ENCODE measurements around the gene IFT52.

Gene IFT52

GRCh38 chr20:43567477-43567876 is 23.3 kb upstream of the IFT52 start:
- no peak for TF ChIP-seq CTCF (IDR thresholded peaks at IDR 0.05; ENCODE audit: low read depth, low read length, poor library complexity, severe bottlenecking)
- no peak for TF ChIP-seq EZH2phosphoT487 (IDR thresholded peaks at IDR 0.05; ENCODE audit: borderline replicate concordance, low read length)
- Histone ChIP-seq H3K36me3 (ENCODE audit: control insufficient read depth, low read length) (no peaks in the 10 kb centered on the region), H4K20me1 (ENCODE audit: control insufficient read depth, insufficient read depth, low read depth, low read length) (no peaks in the 10 kb centered on the region), H3F3A (ENCODE audit: control insufficient read depth, insufficient read depth) (no peaks in the 10 kb centered on the region), H3K79me2 (ENCODE audit: control insufficient read depth, low read length) (no peaks in the 10 kb centered on the region), H3K4me3 (ENCODE audit: low read length) (no peak overlapping the region), H3K4me2 (ENCODE audit: low read length) (no peak overlapping the region), H3K27ac (ENCODE audit: low read depth, low read length) (no peak overlapping the region), H3K27me3 (ENCODE audit: control insufficient read depth, low read length) (no peaks in the 10 kb centered on the region), H3K9me3 (ENCODE audit: control insufficient read depth, insufficient read depth, low read length) (no peaks in the 10 kb centered on the region), H3K9me2 (replicated peaks; ENCODE audit: control insufficient read depth, low read length) (no peaks in the 10 kb centered on the region), H3K4me1 (ENCODE audit: control insufficient read depth, low read length) (no peaks in the 10 kb centered on the region)

GRCh38 chr20:43568706-43569105 is 22.0 kb upstream of the IFT52 start:
- no peak for TF ChIP-seq CTCF (IDR thresholded peaks at IDR 0.05; ENCODE audit: low read depth, low read length, poor library complexity, severe bottlenecking)
- no peak for TF ChIP-seq EZH2phosphoT487 (IDR thresholded peaks at IDR 0.05; ENCODE audit: borderline replicate concordance, low read length)
- H3K4me3 ChIP-seq (ENCODE audit: low read length): no peak overlapping the region
- H3K27ac ChIP-seq (ENCODE audit: low read depth, low read length): no peak overlapping the region
- H3K27me3 ChIP-seq (ENCODE audit: control insufficient read depth, low read length): no peaks in the 10 kb centered on the region
- H3F3A ChIP-seq (ENCODE audit: control insufficient read depth, insufficient read depth): no peaks in the 10 kb centered on the region
- H3K4me2 ChIP-seq (ENCODE audit: low read length): no peak overlapping the region
- no peaks in the 10 kb centered on the region for H3K9me2 ChIP-seq (replicated peaks; ENCODE audit: control insufficient read depth, low read length)
- H3K36me3 ChIP-seq (ENCODE audit: control insufficient read depth, low read length): no peaks in the 10 kb centered on the region
- no peaks in the 10 kb centered on the region for H3K4me1 ChIP-seq (ENCODE audit: control insufficient read depth, low read length)
- no peaks in the 10 kb centered on the region for H3K79me2 ChIP-seq (ENCODE audit: control insufficient read depth, low read length)
- H3K9me3 ChIP-seq (ENCODE audit: control insufficient read depth, insufficient read depth, low read length): no peaks in the 10 kb centered on the region
- H4K20me1 ChIP-seq (ENCODE audit: control insufficient read depth, insufficient read depth, low read depth, low read length): no peaks in the 10 kb centered on the region

- Histone ChIP-seq H4K20me1 (ENCODE audit: control insufficient read depth, insufficient read depth, low read depth, low read length) (no peaks in the 10 kb centered on the region), H3K36me3 (ENCODE audit: control insufficient read depth, low read length) (no peaks in the 10 kb centered on the region), H3K9me2 (replicated peaks; ENCODE audit: control insufficient read depth, low read length) (no peaks in the 10 kb centered on the region), H3K79me2 (ENCODE audit: control insufficient read depth, low read length) (no peaks in the 10 kb centered on the region), H3K27ac (ENCODE audit: low read depth, low read length) (no peak overlapping the region), H3K4me1 (ENCODE audit: control insufficient read depth, low read length) (no peaks in the 10 kb centered on the region), H3K4me2 (ENCODE audit: low read length) (no peak overlapping the region), H3K27me3 (ENCODE audit: control insufficient read depth, low read length) (no peaks in the 10 kb centered on the region), H3F3A (ENCODE audit: control insufficient read depth, insufficient read depth) (no peaks in the 10 kb centered on the region), H3K4me3 (ENCODE audit: low read length) (no peak overlapping the region), H3K9me3 (ENCODE audit: control insufficient read depth, insufficient read depth, low read length) (no peaks in the 10 kb centered on the region)
- no peak for TF ChIP-seq CTCF (IDR thresholded peaks at IDR 0.05; ENCODE audit: low read depth, low read length, poor library complexity, severe bottlenecking)
- TF ChIP-seq EZH2phosphoT487 (IDR thresholded peaks at IDR 0.05; ENCODE audit: borderline replicate concordance, low read length): no peak
These were observed 21.5 kb upstream of the IFT52 start for GRCh38 chr20:43569282-43569681.

GRCh38 chr20:43570496-43570895 is 20.2 kb upstream of the IFT52 start:
- Histone ChIP-seq H3K4me1 (ENCODE audit: control insufficient read depth, low read length) (no peaks in the 10 kb centered on the region), H3F3A (ENCODE audit: control insufficient read depth, insufficient read depth) (no peaks in the 10 kb centered on the region), H3K4me2 (ENCODE audit: low read length) (no peak overlapping the region), H3K27ac (ENCODE audit: low read depth, low read length) (no peak overlapping the region), H3K36me3 (ENCODE audit: control insufficient read depth, low read length) (no peaks in the 10 kb centered on the region), H3K4me3 (ENCODE audit: low read length) (no peak overlapping the region), H3K27me3 (ENCODE audit: control insufficient read depth, low read length) (no peaks in the 10 kb centered on the region), H4K20me1 (ENCODE audit: control insufficient read depth, insufficient read depth, low read depth, low read length) (no peaks in the 10 kb centered on the region), H3K9me2 (replicated peaks; ENCODE audit: control insufficient read depth, low read length) (no peaks in the 10 kb centered on the region), H3K79me2 (ENCODE audit: control insufficient read depth, low read length) (no peaks in the 10 kb centered on the region), H3K9me3 (ENCODE audit: control insufficient read depth, insufficient read depth, low read length) (no peaks in the 10 kb centered on the region)
- TF ChIP-seq EZH2phosphoT487 (IDR thresholded peaks at IDR 0.05; ENCODE audit: borderline replicate concordance, low read length) (no peak), CTCF (IDR thresholded peaks at IDR 0.05; ENCODE audit: low read depth, low read length, poor library complexity, severe bottlenecking) (no peak)

Measured in DOHH2 (cell line).